Urothelium cell line (cell line): Measurements from ENCODE around the gene SNRPB2.

ENCODE experiments used
- DNase-seq: peaks from one replicate; pipeline ENCODE4 v3.0.0; 2011; ENCODE audit warnings: low spot score, mixed read lengths
- FAIRE-seq: peaks from 2 replicates; lab custom pipeline; 2011; peaks lifted over from hg19 to GRCh38; lab: Jason Lieb, UNC

The SNRPB2 gene

DNA sequence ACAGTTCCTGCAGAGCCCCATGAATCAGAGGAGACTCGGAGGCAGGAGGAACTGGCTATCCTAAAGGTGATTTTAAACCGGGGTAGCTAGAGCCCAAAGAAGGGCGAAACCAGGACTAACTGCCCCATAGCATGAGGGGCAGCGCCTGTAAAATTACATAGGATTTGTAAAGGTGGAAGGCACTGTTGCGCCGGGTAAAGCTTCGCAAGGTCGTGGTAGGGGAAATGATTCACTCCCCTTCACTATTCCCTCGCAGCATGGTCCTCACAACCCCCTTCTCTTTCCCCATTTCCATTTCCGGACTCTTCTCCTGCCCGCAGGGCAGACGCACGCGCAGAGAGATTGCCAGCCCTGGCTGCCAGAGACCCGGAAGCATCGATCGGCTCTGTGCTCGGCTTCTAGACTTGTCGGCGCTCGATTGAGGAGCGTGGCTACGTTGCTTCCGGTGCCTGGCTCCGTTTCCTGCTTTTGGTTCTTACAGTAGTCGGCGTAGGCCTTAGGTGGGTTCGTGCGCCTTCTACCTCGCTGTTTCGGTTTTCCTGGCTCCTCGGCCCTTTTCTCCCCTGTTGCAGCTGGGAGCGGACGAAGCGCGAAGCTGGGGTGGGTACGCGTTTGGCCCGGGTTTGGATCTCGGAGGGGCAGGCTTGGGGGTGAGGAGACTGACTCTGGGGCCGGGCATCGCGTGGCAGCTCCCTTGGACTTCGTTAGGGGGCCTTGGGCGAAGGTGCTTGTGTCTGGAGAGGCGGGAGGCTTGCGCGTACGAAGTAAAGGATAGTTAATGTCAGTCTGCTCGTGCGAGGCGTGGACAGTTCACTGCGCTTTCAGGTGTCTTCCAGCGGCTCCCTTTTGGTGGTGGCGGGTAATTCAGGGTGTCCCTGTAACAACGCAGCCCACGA, at the start of gene SNRPB2:
Gene SNRPB2, plus strand, starts transcription at position 462 of the 896 bp plus-strand sequence. CDS start 1,677 bp downstream, outside the sequence.
- DNase-seq (peak; percentile 95), FAIRE-seq (no peak)

- no peak for DNase-seq
- FAIRE-seq, result no peak
Measured at GRCh38 chr20:16684416-16684815, 45.4 kb upstream of the SNRPB2 start.

DNA sequence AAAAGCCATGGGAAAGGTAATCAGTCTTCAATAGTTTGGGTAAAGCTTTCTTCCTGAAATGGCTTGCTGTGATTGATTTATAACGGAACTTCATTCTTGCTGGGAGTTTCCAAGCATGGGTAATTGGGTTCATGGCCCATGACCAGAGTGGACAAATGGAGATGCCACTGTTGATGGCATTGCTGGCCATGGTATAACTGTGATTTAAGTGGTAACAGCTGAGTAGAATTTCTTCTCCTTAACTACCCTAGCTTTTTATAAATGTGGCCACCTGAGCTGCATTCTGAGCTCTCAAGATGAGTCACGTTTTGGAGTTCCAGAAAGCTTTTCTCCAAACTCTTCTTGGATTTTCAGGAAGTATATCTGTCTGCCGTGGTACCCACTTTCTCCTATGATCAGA, 39.9 kb upstream of the SNRPB2 start:
- DNase-seq (no peak), FAIRE-seq (no peak)

GRCh38 chr20:16691381-16691780, 38.4 kb upstream of the SNRPB2 start:
- no peak for FAIRE-seq
- DNase-seq, result no peak

GRCh38 chr20:16692009-16692408, 37.8 kb upstream of the SNRPB2 start:
- no peak for DNase-seq

DNA sequence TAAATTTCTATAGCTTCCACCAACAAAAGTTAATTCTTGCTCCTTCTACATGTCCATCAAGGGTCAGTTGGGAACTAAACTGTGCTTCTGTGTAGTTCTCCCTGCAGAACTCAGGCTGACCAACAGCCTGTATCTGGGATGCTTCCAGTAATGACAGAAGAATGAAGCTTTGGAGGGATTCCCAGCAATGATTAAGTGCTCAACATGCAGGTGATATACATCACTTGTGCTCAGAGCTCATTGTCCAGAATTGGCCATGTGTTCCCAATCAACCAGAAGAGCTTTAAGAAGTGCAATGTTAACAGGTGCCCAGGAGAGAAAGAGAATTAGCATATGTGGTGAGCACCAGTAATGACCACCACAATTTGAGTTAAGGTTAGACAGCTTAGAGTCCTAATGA, 37.4 kb upstream of the SNRPB2 start:
- FAIRE-seq, result no peak

More at GRCh38 chr20:16692009-16692408, 37.8 kb upstream of the SNRPB2 start:
- FAIRE-seq, result no peak

GRCh38 chr20:16693278-16693677, 36.5 kb upstream of the SNRPB2 start:
- DNase-seq (no peak), FAIRE-seq (no peak)

More for the DNA sequence above, 37.4 kb upstream of the SNRPB2 start:
- DNase-seq, result no peak

DNA sequence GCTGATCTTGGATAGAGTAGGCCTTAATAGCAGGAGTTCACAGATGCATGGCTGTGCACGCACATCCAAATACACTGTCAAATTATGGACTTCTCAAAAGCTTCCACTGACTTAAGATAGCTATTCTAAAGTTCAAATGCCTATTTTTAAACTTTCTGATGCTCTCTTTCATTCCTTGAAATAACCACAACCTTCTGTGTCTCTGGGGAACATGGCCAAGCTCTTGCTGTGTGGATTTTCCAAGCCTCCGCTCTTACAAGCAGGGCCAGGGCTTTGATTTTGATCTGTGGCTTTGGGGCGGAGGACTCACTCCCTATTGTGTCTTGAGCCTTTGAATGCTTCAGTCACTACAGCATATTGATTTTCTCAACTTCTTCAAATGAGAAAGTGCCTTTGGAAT, 35.7 kb upstream of the SNRPB2 start:
- FAIRE-seq, result no peak

DNA sequence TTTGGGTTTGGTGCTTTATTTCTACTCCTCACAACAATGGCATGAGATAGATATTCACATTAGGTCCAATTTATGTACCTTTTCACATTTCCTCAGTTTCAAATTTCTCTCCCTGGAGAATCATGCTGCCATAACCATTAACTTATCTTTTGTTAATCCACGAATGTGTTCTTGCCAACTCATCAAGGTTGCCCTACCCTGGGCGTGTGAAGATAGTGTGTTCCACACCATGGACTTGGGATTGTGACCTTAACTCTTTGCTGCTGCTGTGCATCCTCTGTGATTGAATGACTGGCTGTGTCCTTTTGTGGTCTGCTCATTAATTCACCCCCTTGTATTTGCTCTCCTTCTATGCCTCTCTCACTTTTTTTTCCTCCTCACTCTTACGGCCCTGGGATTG, 34.2 kb upstream of the SNRPB2 start:
- no peak for DNase-seq
- no peak for FAIRE-seq

More for the DNA sequence above, 35.7 kb upstream of the SNRPB2 start:
- DNase-seq, result no peak

GRCh38 chr20:16699293-16699692, 30.5 kb upstream of the SNRPB2 start:
- FAIRE-seq (no peak), DNase-seq (no peak)

GRCh38 chr20:16701296-16701695, 28.5 kb upstream of the SNRPB2 start:
- peak; percentile 5 for DNase-seq
- no peak for FAIRE-seq

DNA sequence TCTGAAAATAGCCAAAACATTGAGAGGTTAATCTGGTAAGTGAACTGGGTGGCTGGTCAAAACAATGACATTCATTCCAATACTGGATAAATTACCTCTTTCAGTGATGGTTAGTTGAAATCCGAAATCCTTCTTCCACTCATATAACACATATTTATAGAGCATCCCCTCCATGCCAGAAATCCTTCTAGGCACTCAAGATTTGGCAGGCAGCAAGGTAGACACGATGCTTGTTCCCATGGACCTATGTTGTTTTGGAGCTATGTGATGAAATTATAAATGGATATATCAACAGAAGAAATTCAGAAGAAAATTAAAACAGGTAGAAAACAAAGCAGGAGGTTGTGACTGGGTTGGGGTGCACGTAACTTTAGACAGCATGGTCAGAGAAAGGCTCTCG, 26.3 kb upstream of the SNRPB2 start:
- DNase-seq, result no peak
- no peak for FAIRE-seq

DNA sequence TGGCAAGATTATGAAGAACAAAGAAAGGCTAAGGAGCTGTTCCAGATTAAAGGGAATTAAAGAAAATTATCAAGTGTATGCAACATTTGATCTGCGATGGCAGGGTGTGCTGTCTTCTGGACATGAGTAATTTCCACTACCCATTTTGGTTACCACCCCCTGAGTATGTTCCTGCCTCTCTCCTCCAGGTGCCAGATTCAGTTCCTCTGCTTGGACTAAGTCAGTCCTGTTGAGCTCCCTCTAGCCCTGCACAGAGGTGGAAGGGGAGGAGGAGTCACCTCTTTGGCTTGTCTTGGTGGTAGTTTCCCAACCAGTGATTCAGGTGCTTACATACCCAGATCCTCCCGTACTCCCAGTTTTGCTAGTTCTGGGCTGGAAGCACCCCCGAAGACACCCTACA, 22.2 kb upstream of the SNRPB2 start:
- no peak for FAIRE-seq
- no peak for DNase-seq

- DNase-seq (no peak), FAIRE-seq (no peak)
Measured at GRCh38 chr20:16708602-16709001, 21.2 kb upstream of the SNRPB2 start.

- DNase-seq (no peak), FAIRE-seq (no peak)
Measured at GRCh38 chr20:16709017-16709416, 20.8 kb upstream of the SNRPB2 start.

DNA sequence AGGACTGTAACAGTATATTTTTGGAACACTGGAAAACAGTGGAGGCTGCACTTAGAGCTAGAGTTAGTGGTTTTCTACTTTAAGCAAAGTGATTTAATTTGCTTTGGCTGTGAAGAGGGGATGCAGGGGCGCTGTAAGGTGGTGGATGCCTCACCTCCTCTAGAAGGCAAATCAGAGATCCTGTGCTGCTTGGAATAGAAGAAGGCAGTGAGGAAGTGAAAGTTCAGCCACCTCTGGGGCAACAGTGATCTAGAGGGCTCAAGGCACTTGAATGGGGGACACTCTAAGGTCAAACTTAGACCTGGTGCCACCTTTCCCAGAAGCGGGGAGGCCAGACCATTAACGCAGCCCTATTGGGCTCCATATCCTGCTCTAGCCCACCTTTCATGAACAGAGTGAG, 19.0 kb upstream of the SNRPB2 start:
- no peak for DNase-seq
- no peak for FAIRE-seq

GRCh38 chr20:16711661-16712258, 18.1 kb upstream of the SNRPB2 start:
- FAIRE-seq, result no peak
- no peak for DNase-seq

DNA sequence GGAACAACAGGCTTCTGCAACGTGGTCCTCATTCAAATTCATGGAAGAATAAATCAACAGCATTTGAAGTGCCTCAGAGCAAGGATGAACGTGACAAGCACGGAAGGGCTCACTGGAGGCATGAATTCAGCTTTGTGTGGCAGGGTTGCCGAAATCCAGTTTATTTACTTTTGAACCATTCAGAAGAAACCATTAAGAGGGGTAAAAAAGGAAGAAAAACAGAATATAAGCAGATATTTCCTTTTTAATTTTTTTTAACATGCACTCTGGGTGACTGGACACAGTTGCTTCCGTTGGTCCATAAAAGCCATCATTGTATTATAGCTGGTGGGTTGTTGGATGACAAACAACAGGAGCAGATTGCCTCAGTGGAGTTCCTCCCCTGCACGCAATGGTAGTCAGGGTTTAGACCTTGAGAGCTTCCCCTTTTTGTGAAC, 17.3 kb upstream of the SNRPB2 start:
- FAIRE-seq, result no peak
- no peak for DNase-seq

DNA sequence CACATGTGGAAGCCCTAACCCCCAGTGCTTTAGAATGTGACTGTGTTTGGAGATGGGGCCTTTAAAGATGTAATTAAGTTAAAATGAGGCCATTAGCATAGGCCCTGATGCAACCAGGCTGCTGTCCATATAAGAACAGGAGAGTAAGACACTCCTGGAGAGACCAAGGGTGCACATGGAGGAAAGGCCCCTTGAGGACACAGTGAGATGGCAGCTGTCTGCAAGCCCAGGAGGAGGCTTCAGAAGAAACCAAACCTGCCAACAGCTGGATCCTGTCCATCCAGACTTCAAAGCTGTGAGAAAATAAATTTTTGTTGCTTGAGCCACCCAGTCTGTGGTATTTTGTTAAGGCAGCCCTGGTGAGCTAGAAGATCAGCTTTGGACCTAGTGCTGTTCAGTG, 16.8 kb upstream of the SNRPB2 start:
- FAIRE-seq, result no peak
- no peak for DNase-seq

DNA sequence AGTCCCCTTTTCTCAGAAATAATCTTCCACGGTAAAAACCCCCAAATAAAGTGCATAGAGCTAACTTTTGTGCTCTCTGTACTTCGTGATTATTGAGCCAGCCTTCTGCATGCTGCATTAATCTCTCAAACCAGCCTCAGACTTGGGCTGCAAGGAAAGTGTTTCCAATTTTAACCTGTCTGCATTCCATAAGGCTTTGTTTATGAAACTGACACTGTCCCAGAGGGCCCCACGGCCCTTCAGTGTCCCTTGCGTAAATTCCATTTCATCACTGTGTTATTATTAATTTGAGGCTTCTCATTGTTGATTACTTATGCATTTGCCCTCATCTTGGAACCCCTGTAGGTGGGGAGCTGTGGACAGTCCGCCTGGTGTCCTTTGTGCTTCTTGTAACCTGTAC, 15.6 kb upstream of the SNRPB2 start:
- no peak for DNase-seq
- no peak for FAIRE-seq

GRCh38 chr20:16714751-16715150, 15.1 kb upstream of the SNRPB2 start:
- DNase-seq, result no peak
- no peak for FAIRE-seq

- no peak for DNase-seq
- FAIRE-seq, result no peak
Measured at GRCh38 chr20:16719421-16719820, 10.4 kb upstream of the SNRPB2 start.
